ENCODE results near the gene MYO10.

DNA sequence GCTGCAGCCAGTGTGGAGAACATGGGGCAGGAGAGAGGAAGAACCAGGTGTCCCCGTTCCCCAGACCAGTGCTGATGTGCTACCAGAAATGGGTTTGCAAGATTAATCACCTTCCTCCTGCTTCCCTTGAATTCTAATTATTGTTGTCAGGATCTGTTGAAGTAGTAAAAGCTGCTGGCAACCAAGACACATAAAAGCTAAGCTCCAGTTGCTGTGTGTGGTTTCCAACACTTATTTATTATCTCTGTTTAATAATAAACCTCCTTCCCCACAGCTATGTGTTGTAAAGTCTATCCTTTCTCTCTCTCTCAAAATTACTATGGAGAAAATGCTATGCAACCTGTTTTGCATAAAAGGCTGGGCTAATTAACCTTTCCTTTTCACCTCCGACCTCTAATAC lies 317.0 kb downstream of the MYO10 start:
- TF ChIP-seq, protein P1, sequence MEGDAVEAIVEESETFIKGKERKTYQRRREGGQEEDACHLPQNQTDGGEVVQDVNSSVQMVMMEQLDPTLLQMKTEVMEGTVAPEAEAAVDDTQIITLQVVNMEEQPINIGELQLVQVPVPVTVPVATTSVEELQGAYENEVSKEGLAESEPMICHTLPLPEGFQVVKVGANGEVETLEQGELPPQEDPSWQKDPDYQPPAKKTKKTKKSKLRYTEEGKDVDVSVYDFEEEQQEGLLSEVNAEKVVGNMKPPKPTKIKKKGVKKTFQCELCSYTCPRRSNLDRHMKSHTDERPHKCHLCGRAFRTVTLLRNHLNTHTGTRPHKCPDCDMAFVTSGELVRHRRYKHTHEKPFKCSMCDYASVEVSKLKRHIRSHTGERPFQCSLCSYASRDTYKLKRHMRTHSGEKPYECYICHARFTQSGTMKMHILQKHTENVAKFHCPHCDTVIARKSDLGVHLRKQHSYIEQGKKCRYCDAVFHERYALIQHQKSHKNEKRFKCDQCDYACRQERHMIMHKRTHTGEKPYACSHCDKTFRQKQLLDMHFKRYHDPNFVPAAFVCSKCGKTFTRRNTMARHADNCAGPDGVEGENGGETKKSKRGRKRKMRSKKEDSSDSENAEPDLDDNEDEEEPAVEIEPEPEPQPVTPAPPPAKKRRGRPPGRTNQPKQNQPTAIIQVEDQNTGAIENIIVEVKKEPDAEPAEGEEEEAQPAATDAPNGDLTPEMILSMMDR (IDR thresholded peaks at IDR 0.05), result no peak
- TF ChIP-seq POLR2A (IDR thresholded peaks at IDR 0.05), result no peak
